G401 (cell line): ENCODE data around the gene ARID1B. TPM values are rescaled to one million over a fixed set of nuclear protein-coding genes. Genes with fewer than 3 reads are reported as not detected.

Experiments
- DNase-seq: peaks from one replicate; pipeline ENCODE4 v3.0.0-alpha.2; 2015; ENCODE audit warnings: low spot score
- in situ Hi-C: cut with HindIII; loops from 2 replicates; pipeline ENCODE4 v1.10.0; 2016; ENCODE audit warnings: low sequenced_read_pairs, mixed read lengths
- total RNA-seq: library from RNA; depleted of rRNA; stranded (reverse); fragments of >200 nt; shearing (Covaris generic); gene quantifications from 2 replicates; pipeline ENCODE4 v1.2.3, GENCODE V29; 2014

The ARID1B gene
- total RNA-seq, 1 experiment from 2014 or later: 24.3 TPM

DNA sequence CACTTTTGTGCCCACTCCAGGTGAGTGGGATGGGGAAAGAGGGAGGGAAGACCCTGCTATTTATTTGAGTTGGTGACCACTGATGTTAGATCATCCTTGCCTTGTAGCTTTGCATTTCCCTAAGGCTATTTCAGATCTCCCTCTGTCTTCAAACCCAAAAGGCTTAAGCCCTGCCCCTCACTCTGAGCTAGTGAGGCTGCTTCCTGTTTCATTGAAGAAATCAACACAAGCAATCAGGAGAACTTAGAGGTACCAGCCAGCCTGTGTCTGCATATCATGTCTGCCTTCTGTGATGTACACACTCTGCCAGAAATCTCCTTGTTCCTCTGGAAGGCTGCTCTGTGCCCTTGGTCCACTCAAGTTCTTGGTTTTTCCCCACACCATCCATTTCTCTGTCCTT is 135.3 kb downstream of the ARID1B start:
- peak; percentile 46 for DNase-seq
- in situ Hi-C loops: no loop called here

- in situ Hi-C loops: no loop called here
- no peak for DNase-seq
Observed at GRCh38 chr6:156914181-156914580, 137.0 kb downstream of the ARID1B start.

DNA sequence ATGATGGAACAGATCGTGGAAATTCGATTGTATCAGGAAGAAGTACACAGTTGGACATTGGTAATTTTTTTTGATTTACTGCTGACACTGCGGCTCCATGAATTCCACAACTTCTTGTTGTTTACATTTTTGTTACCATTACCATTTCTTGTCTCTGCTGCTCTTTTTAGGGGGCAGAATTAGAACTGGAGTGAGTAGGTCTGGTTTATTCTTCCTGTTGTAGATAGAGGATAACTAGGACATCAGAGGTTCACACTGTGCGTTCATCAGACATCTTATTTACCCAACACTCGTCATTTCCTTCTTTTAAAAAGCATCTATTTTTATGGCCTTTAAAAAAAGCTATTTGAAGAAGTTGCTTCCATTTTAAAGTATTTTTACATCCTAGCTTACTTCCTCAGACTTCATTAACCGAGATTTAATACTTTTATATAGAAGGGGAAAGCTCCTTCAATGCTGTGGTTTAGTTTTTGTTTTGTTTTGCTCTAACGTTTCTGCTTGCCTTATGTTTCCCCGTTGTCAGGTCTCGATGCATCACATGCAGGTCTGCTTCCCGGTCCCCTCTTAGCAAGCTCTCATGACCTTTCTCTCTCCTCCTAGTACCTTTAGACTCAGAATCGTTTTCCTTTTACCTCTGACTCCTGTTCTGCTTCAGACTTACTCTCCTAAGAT is 139.1 kb downstream of the ARID1B start:
- no peak for DNase-seq
- in situ Hi-C loops: no loop called here

- in situ Hi-C loops: no loop called here
Observed at GRCh38 chr6:156917213-156917612, 140.0 kb downstream of the ARID1B start.

DNA sequence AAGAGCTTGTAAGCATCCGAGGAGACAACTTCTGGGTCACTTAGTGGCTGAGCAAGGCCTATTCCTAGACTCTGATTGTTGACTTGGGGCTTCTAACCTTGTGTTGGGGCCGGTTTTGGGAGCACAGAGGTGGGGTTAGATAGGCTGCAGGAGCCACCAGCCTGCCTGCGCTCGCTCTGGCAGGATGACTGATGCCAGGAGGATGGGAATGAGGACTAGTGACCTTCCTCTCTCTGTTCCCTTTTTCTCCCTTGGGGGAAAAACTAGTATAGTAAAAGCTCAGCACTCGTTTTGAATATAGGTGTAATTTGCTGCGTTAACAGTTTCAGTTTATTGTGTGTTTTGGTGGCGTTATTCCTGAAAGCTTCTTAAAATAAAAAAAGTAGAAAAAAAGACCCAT is 141.5 kb downstream of the ARID1B start:
- in situ Hi-C loops: no loop called here
- no peak for DNase-seq

More at GRCh38 chr6:156917213-156917612, 140.0 kb downstream of the ARID1B start:
- no peak for DNase-seq

- no peak for DNase-seq
- in situ Hi-C loops: no loop called here
Observed at GRCh38 chr6:156919370-156919769, 142.2 kb downstream of the ARID1B start.

- in situ Hi-C loops: no loop called here
- no peak for DNase-seq
Observed at GRCh38 chr6:156919814-156920369, 142.7 kb downstream of the ARID1B start.

DNA sequence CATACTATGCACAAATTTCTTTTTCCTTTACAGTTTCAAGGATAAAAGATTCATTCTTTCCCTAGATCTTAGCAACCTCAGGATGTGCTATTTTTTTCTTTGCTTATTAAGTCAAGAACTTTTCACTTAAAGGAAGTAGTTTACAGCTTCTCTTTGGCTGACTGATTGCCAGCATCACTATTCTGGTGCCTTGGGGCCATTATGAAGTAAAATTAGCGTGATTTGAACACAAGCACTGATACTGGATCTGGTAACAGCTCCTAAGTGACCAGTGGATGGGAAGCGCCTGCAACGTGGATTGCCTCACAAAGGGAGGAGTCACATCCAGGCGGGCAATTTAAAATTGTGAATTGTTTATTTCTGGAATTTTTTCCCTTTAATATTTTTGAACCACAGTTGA is 147.1 kb downstream of the ARID1B start:
- in situ Hi-C loops: no loop called here

GRCh38 chr6:156925026-156925425 is 147.8 kb downstream of the ARID1B start:
- no peak for DNase-seq
- in situ Hi-C loops: no loop called here

More for the DNA sequence above, 147.1 kb downstream of the ARID1B start:
- no peak for DNase-seq

DNA sequence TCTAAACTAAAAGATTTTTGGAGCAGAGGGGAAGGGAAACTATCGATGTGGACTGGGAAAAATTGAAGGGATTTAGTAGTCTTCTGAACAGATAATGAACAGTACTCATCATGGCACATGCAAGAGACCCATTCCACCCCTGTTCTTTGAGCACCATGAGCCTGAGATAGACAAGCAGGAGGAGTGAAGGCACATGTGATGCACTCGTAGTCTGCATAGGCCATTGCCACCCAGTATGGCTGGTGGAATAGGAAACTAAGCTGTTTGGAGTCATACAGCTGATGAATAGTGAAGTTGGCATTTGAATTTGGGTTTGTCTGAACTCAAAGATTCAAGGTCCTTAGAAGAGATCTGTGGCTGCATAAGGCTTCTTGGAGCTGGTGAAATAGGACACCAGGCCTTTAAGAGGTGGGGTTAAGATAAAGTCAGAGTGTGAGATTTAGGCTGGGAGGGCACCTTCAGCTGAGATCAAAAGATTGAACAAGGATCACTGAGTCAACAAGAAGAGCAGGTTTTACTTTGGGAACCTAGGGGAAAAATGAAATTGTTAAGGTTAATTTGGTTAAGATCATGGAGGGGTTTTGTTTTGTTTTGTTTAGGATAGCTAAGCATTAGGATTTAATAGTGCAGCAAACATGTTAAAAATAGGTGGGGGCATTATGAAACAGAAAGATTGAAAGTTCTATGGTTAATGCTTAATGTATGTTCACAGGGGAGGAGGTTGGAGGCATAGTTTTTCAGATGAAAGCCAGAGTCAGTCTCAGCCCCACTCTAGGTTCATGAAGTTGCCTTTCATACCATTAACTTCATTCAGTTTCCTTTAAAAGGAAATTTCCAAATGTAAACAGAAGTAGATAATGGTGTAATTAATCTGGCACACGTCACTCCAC is 148.8 kb downstream of the ARID1B start:
- in situ Hi-C loops: no loop called here
- DNase-seq: no peak

GRCh38 chr6:156928126-156928525 is 150.9 kb downstream of the ARID1B start:
- in situ Hi-C loops: no loop called here
- DNase-seq: no peak

DNA sequence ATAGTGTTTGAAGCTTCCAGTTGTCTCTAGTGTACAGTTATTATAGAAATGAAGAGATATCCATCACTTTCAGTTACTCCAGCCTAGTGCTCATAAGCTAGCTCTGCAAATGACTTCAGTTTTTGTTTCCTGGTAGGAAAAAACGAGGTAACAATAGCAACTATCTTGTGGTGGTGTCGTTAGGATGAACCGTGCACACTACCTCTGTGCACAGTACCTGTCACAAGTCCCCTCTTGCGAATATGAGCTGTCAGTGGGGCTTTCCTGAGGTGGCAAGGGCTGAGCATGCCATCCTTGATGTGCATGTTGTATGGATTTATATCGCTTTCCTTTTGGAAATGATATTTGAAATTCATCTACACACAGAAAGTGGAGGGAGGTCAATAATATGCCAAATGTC is 151.8 kb downstream of the ARID1B start:
- DNase-seq: no peak
- in situ Hi-C loops: no loop called here

DNA sequence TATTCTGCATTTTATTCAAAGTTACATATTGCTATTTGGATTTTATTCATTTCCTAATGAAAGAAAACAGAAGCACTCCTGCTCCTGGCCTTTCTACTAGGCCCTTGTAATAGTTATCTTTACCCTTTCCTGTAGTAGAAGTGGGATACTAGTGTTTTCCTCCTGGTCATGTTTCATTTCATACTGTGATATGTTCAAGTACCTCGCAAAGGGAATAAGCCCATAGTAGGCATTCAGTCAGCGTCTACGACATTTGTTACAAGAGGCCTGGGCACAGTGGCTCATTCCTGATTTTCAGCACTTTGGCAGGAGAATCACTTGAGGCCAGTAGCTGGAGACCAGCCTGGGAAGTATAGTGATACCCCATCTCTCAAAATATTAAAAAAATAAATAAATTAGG is 154.1 kb downstream of the ARID1B start:
- in situ Hi-C loops: no loop called here
- no peak for DNase-seq

GRCh38 chr6:156933201-156934068 is 156.3 kb downstream of the ARID1B start:
- in situ Hi-C loops: no loop called here
- DNase-seq: peak; percentile 78

DNA sequence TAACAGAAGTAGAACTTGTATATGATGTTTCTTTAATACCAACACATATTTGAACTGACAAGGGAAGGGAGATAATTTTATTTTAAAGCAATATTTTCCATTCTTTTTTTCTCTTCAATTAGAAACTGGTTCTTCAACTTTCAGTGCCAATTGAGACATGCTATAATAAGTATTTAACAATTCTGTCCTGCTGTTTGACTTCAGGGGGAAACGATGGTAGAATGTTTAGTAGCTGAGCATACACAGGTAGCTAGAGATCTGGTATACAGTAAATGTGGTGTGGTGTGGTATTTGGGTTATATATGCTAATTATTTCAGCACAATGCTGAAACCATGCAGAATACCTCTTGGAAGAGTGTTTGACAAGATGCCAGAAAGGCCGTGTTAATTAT is 156.9 kb downstream of the ARID1B start:
- in situ Hi-C loops: no loop called here
- no peak for DNase-seq

- no peak for DNase-seq
- in situ Hi-C loops: no loop called here
Observed at GRCh38 chr6:156935000-156935399, 157.8 kb downstream of the ARID1B start.

DNA sequence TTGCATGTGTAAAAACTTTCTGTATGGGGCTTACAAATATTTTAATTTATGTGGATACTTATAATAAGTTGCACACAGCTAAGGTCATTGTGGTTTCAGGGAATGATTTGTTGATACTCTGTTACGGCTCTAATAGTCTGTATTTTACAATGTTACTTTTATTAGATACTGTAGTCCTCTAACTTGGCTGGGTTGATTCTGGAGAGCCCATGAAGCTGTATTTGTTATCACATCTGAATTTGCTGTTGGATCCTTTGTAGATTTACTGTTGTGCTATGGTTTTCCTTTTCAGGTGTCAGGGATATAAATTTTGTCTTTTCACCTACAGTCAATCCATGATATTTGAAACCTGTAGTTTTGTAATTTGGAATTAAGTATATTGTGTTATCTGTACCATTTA is 161.0 kb downstream of the ARID1B start:
- in situ Hi-C loops: no loop called here

GRCh38 chr6:156940221-156940620 is 163.0 kb downstream of the ARID1B start:
- DNase-seq: no peak
- in situ Hi-C loops: no loop called here

More for the DNA sequence above, 161.0 kb downstream of the ARID1B start:
- DNase-seq: no peak

DNA sequence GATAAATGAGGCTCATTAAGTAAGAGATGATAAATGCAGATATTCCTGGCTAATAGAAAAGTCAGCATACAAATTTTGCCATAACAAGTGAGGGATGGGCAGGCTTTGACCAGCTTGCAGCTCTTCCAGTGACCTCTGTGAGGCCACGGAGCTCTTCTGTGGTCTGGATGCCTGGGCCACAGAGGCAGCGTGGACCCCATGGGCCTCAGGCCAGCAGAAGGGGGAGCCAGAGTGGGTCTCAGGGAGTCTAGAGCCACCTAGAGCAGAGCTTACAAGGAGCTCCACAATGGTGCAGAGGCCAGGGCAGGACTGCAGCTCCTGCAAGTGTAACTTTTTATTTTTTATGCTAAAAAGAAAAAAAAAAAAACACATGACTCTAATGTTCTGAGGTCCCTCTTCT is 165.1 kb downstream of the ARID1B start:
- in situ Hi-C loops: no loop called here

More for the DNA sequence above, 165.1 kb downstream of the ARID1B start:
- DNase-seq: no peak
